ENCODE data around the gene FKBP1A. TPM values are rescaled to one million over a fixed set of nuclear protein-coding genes. Genes with fewer than 3 reads are reported as not detected.

FKBP1A gene
- total RNA-seq: 100 to 1,000 TPM in 1 of 4 donors, 10 to 100 TPM in 3; 71.7 to 118 (median 85.3) TPM
- polyA plus RNA-seq: 100 to 1,000 TPM; 296 to 515 (median 374) TPM

DNA sequence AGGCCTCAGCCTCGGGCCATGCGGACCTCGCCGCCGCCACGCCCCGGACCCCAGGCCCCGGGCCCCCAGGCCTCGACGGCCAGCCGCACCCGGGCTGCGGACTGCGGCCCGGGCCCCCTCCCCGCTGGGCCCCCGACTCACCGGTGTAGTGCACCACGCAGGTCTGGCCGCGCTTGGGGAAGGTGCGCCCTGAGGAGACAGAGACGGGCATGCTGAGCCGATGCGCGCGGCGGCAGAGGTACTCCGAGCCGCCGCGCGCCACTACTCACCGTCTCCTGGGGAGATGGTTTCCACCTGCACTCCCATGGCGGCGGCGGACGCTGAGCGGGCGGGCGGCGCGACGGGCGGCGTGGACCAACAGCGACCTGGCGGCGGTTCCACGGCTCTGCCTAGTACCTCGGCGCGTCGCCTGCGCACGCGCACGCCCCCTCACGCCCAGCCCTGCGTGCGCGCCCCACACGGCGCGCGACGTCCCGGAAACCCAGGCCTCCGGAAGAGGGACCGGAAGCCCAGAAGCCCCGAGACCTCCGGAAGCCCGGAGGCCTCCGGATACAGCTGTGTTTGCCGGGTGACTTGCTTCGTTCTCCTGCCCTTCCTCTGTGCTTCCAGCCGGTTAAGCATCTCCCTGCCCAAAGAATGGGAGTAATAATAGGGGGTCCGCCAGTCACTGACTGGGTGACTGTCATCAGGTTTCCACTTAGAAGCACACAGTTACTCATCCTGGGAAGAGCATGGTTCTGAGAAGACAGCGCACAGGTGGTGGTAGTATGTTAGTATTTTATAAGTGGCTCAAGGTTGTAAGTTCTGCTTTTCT lies at the start of gene FKBP1A:
Gene FKBP1A (minus strand): TSS at position 362 of the 814 bp plus-strand sequence. CDS start 56 bp downstream, at position 306.
- no peaks in the 10 kb centered on the region for H3K9me3 ChIP-seq
- no peaks in the 10 kb centered on the region for H3K36me3 ChIP-seq
- H3K27me3 ChIP-seq: peaks cover 0 to 9% (median 0%) of the 10 kb centered on the region in 3 donors
- peak within 1 kb of the TSS; percentile 81 to 83 (median 82) for H3K27ac ChIP-seq
- 1% methylated on average over 79 of the region's 79 CpGs for WGBS, 2 donors
- peak within 1 kb of the TSS; percentile 62 to 89 (median 83) for H3K4me3 ChIP-seq
- peak; percentile 96 for DNase-seq
- TF ChIP-seq, protein P1, sequence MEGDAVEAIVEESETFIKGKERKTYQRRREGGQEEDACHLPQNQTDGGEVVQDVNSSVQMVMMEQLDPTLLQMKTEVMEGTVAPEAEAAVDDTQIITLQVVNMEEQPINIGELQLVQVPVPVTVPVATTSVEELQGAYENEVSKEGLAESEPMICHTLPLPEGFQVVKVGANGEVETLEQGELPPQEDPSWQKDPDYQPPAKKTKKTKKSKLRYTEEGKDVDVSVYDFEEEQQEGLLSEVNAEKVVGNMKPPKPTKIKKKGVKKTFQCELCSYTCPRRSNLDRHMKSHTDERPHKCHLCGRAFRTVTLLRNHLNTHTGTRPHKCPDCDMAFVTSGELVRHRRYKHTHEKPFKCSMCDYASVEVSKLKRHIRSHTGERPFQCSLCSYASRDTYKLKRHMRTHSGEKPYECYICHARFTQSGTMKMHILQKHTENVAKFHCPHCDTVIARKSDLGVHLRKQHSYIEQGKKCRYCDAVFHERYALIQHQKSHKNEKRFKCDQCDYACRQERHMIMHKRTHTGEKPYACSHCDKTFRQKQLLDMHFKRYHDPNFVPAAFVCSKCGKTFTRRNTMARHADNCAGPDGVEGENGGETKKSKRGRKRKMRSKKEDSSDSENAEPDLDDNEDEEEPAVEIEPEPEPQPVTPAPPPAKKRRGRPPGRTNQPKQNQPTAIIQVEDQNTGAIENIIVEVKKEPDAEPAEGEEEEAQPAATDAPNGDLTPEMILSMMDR (IDR thresholded peaks at IDR 0.05): peak in 1 of 4 experiments; percentile 16
- TF ChIP-seq POLR2AphosphoS5 (IDR thresholded peaks at IDR 0.05) (peak; percentile 46 to 87 (median 78)), EP300 (IDR thresholded peaks at IDR 0.05) (no peak), POLR2A (IDR thresholded peaks at IDR 0.05) (peak; percentile 35 to 40)
- H3K4me1 ChIP-seq: peaks cover 0 to 53% (median 46%) of the 10 kb centered on the region in 4 donors
- intact Hi-C loops (cut with DNase I): loop anchor here (1.0 to 2.0 kb wide), 2 partner anchors 68 to 74 kb away; partner anchors contain the start of gene NSFL1C

DNA sequence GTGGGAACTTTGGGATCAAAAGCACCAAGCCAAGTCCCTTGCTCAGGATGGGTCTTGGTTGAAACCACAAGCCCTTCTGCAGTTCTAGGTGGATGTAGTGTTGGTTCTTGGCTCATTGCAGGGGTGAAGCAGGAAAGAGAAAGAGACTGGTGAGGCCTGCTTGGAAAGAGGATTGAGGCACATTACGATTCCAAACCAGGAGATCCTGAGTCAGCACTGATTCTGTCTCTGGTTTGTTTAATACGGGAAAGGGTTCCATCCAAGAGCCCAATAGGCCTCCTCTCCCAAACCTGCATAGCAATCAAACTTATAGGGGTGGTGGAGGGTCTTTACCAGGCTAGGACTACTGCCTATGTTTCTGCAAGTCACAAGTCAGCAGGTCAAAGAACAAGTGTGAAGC lies 49.5 kb upstream of the FKBP1A start:
- H3K36me3 ChIP-seq: peaks cover 29 to 77% (median 57%) of the 10 kb centered on the region in 4 donors
- no peak for TF ChIP-seq POLR2AphosphoS5 (IDR thresholded peaks at IDR 0.05)
- no peak for TF ChIP-seq EP300 (IDR thresholded peaks at IDR 0.05)
- TF ChIP-seq, protein P1 (IDR thresholded peaks at IDR 0.05): no peak
- TF ChIP-seq POLR2A (IDR thresholded peaks at IDR 0.05): no peak
- H3K27me3 ChIP-seq: no peaks in the 10 kb centered on the region
- no peak overlapping the region for H3K27ac ChIP-seq
- DNase-seq: no peak
- H3K9me3 ChIP-seq: no peaks in the 10 kb centered on the region
- 88 to 95% methylated on average over 2 of the region's 2 CpGs for WGBS, 2 donors
- H3K4me1 ChIP-seq: no peaks in the 10 kb centered on the region
- no peak overlapping the region for H3K4me3 ChIP-seq
- intact Hi-C loops (cut with DNase I): no loop called here

DNA sequence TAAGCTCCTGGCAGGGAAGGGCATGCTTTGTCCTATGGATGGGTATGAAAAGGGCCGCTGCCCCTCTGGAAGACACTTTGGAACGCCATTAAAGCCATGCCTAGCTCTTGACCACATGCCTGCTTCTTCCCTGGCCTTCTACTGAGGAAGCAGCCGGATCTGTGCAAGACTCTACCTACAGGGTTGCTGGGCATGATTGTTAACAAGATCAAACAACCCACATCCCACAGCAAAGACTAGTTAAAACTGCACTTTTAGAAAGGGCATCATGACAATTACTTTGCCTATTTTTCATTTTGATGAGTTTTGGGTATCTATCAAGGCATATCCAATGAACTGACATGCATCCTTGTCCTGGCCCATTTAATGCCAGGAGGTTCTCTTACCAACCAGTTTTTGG lies 48.3 kb upstream of the FKBP1A start:
- no peaks in the 10 kb centered on the region for H3K27me3 ChIP-seq
- TF ChIP-seq POLR2A (IDR thresholded peaks at IDR 0.05): no peak
- TF ChIP-seq EP300 (IDR thresholded peaks at IDR 0.05): no peak
- TF ChIP-seq, protein P1 (IDR thresholded peaks at IDR 0.05): no peak
- no peak for TF ChIP-seq POLR2AphosphoS5 (IDR thresholded peaks at IDR 0.05)
- H3K4me3 ChIP-seq: no peak overlapping the region
- WGBS, 2 donors: 70 to 82% methylated on average over 3 of the region's 3 CpGs
- no peak for DNase-seq
- no peaks in the 10 kb centered on the region for H3K4me1 ChIP-seq
- H3K9me3 ChIP-seq: no peaks in the 10 kb centered on the region
- intact Hi-C loops (cut with DNase I): no loop called here
- H3K36me3 ChIP-seq: peaks cover 27 to 65% (median 46%) of the 10 kb centered on the region in 4 donors
- H3K27ac ChIP-seq: no peak overlapping the region

DNA sequence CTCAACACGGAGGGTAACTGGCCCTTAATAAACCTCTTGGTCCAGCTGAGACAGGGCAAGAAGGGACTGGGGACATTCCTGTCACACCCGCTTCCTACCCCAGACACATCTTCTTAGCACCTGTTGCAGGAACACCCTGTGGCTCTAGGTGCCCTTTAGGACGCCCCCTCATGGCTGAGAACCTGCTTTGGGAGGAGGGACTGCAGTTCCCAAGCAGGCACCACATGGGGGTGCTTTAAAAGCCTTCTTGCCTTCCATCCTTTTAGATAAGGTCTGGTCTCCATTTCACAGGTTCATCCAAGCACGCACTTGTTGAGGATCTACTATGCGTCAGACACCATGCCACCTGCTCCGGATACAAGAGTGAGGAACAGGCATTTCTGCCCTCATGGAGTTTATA lies 47.2 kb upstream of the FKBP1A start:
- no peak for TF ChIP-seq EP300 (IDR thresholded peaks at IDR 0.05)
- TF ChIP-seq POLR2A (IDR thresholded peaks at IDR 0.05): no peak
- no peak for TF ChIP-seq POLR2AphosphoS5 (IDR thresholded peaks at IDR 0.05)
- TF ChIP-seq, protein P1 (IDR thresholded peaks at IDR 0.05): no peak
- Histone ChIP-seq H3K36me3 (peaks cover 16 to 54% (median 35%) of the 10 kb centered on the region in 4 donors), H3K27me3 (no peaks in the 10 kb centered on the region), H3K9me3 (no peaks in the 10 kb centered on the region), H3K4me1 (no peaks in the 10 kb centered on the region), H3K4me3 (no peak overlapping the region), H3K27ac (no peak overlapping the region)
- no peak for DNase-seq
- intact Hi-C loops (cut with DNase I): no loop called here
- WGBS, 2 donors: 81 to 84% methylated on average over 6 of the region's 6 CpGs

Data from sigmoid colon (tissue), 7 donors.